Stimulated activated naive CD4-positive, alpha-beta T cell treated with Interleukin-2 at 50 U/mL for 16 hours (primary cell): ENCODE data around the gene PNPLA2.

Experiments
- DNase-seq: peaks from one replicate; lab custom pipeline; 2025; lab: John Stamatoyannopoulos, UW

The PNPLA2 gene

GRCh38 chr11:798093-798713, 20.5 kb upstream of the PNPLA2 start, which contains the start of gene SLC25A22:
Gene SLC25A22, minus strand, starts transcription at chr11:798281. Its CDS starts 3,275 bp downstream, at chr11:795006.
- peak; percentile 80 for DNase-seq

DNA sequence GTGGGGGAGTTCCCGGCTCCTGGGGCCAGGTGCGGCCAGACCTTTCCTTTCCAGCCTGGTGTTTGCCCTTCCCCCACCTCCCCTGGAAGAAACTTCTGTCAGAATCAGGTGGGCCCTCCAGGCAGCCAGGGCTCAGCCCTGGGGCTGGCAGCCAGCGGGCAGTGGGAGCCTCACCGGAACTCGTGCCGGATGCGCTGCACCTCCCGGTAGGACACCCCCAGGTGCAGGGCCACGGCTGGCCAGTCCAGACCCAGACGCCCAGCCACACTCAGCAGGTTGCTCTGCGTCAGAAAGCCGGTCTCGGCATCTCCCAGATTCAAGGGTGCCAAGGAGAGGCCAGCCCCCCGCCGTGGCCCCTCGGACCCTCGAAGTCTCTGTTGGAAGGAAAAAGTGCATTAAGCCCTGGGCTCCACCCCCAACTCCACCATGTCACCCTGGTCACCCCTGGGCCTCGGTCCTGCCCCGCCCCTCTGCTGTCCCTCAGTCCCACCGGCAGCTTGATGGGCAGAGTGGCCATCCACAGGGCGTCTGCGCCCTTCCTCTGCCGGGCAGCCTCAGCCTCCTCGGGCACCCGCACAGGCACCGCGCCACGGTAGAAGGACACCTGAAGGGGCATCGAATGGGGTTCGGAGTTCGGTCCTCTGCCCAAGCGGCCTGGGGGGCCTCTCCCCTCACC, 18.9 kb upstream of the PNPLA2 start:
- no peak for DNase-seq

DNA sequence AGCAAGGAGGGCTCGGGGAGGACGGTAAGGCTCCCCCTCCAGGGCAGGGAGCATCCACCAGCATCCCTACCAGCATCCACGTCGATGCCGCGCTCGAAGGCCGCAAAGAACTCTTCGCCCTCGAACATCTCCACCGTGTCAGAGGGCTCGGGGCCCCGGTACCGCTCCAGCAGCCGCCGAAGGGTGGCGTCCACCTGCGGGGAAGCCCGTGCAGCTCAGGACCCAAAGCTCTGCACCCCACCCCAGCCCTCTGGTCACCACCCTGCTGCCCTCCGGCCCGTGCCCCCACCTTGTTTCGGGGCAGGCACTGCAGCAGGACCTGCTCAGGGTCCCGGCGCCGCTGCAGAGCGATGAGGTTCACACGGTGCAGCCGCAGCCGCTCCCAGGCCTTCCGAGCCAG, 18.2 kb upstream of the PNPLA2 start:
- no peak for DNase-seq

DNA sequence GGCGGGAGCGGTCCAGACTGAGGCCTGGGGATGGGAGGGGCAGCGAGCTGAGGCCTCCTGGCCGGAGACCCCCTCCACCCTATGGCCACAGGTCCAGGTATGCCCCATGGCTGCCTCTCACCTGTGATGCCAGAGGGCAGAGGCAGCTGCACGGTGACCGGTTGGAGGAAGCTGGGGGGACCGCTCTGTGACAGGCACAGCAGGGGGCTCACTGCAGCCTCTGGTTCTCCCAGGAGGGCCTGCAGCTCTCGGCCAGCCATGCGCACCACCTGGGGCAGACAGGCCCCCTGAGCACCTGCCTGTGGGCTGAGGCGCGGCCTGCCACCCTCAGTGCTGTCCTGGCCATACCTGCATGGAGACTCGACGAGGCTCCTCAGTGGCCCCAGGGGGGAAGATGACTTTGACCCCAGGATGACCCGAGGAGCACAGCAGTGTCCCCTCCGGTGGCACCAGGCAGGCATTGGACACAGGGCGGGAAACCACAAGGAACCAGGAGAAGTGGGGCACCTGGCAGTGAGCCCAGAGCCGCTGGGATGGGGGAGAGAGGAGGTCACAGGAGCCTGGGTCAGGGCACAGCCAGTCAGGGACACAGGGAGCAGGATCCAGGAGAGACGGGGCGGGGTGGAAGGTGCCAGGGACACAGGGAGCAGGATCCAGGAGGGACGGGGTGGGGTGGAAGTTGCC, 17.5 kb upstream of the PNPLA2 start:
- no peak for DNase-seq

DNA sequence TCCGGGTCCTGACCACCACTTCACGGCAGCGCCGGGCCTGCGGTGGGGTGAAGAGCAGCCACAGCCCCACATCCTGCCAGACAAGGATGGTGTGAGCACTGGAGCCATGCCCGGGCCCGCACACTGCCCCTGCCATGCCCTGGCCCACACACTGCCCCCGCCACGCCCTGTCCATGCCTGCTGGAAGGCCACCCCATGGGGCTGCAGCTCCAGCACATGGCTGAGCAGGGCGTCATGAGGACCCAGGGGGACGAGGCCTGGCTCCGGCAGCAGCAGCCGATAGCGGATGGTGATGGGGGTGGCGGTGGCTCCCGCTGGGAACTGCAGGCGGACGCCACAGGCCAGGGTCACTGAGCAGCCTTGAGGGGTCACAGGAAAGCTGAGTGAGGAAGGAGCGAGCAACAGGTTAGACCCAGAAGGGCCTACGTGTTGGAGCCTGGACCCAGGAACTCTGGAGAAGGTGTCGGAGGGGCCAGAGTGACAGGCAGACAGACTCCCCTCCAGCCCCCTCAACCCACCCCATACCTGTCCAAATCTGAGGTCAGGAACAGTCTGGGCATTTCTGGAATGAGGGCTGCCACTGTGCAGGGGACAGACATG, 16.6 kb upstream of the PNPLA2 start:
- DNase-seq = no peak

GRCh38 chr11:802693-803466, 15.8 kb upstream of the PNPLA2 start:
- no peak for DNase-seq

DNA sequence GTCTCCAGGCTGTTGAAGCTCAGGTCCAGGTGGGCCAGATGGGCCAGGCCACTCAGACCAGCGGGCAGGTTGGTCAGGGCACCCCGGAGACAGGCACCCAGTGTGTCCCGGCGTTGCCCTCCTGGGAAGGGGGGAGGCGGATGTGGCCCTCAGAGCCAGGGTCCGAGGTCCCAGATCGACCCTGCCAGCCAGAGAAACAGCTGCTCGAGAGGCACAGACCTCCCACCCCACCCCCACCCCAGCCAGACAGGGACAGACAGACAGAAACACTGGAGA, 15.3 kb upstream of the PNPLA2 start:
- DNase-seq = no peak

GRCh38 chr11:803770-804598, 14.7 kb upstream of the PNPLA2 start:
- no peak for DNase-seq

DNA sequence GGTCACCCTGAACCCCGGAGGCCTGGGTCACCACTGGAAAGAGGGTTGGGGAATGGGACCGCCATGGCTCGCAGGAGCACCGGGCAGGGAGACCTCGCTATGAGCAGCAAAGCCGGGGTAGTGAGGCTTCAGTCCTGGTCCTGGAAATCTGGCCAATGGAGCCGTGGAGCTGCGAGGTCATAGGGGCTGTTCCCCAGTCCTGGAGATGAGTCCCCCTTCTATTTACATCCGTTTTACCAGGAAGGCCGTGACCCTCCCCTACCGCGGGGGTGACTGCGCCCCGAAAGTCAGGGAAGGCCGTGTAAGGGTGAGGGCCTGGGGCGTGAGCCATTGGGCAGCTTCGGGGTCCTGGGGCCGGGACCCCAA, 14.1 kb upstream of the PNPLA2 start:
- DNase-seq = no peak

DNA sequence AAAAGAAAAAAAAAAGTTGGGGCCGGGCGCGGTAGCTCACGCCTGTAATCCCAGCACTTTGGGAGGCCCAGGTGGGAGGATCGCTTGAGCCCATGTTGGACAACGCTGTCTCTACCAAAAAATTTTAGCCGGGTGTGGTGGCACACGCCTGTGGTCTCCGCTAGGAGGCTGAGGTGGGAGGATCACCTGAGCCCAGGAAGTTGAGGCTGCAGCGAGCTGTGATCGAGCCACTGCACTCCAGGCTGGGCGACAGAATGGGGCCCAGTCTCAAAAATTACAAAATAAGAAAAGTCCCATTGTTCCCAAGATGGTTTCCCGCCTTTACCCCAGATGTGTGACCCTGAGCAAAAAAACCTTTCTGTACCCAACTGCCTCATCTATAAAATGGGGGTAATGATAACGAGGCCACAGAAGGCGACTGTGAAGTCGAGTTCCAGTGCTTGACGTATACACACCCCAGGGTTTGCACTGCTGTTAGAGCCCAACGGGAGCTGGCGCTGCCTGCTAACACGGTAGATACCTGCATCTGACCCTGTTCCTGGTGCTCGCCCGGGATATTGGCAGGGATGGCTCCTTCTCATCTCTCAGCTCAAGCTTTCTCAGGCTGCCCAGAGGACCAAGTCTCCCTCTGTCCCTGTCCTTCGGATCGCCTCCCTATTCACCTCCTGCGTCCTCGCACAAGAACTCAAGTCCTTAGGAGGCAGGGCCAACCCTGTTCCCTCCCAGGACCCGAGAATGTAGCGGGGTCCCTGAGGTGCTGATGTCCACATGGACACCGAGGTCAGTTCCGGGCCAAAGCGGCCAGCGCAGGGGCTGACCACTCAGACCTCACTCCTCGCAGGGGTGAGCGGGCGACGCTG, 10.1 kb upstream of the PNPLA2 start:
- peak; percentile 36 for DNase-seq

DNA sequence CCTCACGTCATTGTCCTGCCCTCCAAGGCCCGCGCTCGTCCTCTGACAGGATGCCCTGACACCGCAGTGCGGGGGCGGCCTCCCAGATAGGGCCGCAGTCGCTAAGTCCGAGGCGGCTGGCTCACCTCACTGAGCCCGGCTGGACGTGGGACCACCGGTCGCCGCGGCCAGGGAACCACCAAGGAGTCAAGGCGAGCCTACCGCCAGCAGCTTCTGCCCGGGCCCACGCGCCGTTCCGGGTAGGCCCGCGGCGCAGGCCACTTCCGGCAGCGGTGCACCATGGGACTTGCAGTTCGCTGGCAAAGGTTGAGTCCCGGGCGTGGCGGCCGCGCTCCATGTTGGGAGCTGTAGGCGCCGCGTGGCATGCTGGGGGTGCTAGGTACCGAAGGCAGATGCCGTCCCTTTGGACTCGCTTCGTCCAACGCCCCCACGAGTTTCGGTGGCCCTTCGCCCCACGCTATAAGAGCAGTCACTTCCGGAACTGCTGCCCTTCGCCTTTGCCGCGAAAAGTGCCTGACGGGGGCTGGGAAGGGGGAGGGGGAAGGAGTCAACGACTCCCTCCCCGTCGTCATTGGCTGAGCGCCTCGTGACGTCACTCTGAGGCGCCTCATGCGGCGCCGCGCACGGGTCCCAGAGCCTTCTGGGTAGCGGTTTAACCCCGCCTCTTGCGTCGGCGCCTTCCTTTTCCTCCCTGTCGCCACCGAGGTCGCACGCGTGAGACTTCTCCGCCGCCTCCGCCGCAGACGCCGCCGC, 9.3 kb upstream of the PNPLA2 start, which contains the start of gene RPLP2:
RPLP2 (plus strand) TSS at position 681 of the 753 bp plus-strand sequence. CDS start 268 bp downstream, outside the sequence.
- peak; percentile 98 for DNase-seq

GRCh38 chr11:810040-810567, 8.6 kb upstream of the PNPLA2 start:
- DNase-seq = no peak

- DNase-seq = no peak
These were observed 7.1 kb upstream of the PNPLA2 start for GRCh38 chr11:811446-812245.

GRCh38 chr11:812390-812789, 6.3 kb upstream of the PNPLA2 start:
- no peak for DNase-seq

DNA sequence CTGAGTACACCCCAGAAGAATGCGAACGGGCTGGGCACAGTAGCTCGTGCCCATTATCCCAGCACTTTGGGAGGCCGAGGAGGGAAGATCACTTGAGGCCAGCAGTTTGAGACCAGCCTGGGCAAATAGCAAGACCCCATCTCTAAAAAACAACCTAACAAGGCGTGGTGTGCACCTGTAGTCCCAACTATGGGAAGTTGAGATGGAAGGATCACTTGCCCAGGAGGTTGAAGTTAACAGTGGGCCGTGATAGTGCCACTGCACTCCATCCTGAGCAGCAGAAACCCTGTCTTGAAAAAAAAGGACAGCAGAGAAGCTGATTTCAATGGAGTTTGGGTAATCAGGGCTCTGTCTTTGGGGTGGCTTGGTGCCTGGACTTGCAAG, 5.7 kb upstream of the PNPLA2 start:
- no peak for DNase-seq

DNA sequence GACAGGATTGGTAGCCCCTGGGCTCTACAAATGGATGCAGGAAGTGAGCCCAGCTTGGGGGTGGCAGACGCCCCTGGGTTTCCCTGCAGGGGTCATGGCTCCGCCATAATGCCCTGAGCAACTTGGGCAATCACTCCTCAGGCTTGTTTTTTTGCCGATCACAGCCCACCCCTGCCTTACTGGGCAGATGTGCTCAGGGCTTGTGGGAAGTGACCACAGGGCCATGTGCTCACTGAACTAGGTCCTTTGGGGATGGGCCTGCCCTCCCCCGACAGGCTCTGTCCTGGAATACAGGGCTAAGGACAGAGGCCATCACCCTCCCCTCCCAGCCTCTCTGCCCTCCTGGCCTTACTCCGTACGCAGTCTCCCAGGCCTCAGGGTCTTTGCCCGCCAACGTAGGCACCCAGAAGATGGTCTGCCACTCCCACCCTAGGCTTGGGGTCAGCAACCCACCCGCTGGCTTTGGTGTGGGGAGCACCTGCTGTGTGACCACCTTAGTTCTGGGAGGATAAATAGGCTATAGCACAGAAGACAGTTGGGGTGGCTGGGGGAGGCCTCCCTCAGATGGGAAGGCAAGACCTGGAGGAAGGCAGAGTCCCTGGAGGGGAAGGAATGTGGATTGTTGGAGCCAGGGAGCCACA, 5.1 kb upstream of the PNPLA2 start:
- DNase-seq = no peak

- no peak for DNase-seq
These were observed 2.9 kb upstream of the PNPLA2 start for GRCh38 chr11:815675-816432.
